Measurements from ENCODE around the gene KRTDAP.

DNA sequence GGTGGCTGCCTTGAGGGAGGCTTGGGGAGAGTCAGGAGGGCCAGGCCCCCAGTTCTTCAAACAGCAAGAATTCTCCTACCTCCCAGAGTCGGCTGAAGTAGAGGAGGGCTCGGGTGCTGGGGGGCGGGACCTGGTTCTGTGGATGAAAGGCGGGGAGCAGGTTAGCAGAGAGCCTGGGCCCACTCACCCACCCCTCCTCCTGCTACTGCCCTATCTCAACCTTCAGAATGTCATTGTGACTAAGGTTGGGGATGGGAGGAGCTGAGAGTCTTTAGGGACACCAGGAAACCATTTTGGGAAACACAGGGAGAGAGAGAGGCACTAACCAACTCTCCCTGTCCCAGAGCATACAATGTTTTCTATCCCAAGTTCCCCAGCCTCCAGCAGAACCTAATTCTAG, 12.5 kb upstream of the KRTDAP start:
- TF ChIP-seq, protein P1, sequence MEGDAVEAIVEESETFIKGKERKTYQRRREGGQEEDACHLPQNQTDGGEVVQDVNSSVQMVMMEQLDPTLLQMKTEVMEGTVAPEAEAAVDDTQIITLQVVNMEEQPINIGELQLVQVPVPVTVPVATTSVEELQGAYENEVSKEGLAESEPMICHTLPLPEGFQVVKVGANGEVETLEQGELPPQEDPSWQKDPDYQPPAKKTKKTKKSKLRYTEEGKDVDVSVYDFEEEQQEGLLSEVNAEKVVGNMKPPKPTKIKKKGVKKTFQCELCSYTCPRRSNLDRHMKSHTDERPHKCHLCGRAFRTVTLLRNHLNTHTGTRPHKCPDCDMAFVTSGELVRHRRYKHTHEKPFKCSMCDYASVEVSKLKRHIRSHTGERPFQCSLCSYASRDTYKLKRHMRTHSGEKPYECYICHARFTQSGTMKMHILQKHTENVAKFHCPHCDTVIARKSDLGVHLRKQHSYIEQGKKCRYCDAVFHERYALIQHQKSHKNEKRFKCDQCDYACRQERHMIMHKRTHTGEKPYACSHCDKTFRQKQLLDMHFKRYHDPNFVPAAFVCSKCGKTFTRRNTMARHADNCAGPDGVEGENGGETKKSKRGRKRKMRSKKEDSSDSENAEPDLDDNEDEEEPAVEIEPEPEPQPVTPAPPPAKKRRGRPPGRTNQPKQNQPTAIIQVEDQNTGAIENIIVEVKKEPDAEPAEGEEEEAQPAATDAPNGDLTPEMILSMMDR (conservative IDR thresholded peaks at IDR 0.05; ENCODE audit: low read depth, low read length) = no peak
- TF ChIP-seq EZH2 (IDR thresholded peaks at IDR 0.05; ENCODE audit: borderline replicate concordance, low read depth, low read length, poor library complexity, severe bottlenecking) = no peak

All from A673 (cell line).